HG03159 (cell line): ENCODE results near the gene P2RY11.

ENCODE experiments used
- ATAC-seq: cut with Tn5 transposase; IDR thresholded peaks from one replicate; pipeline ENCODE4 v1.9.1; 2021; ENCODE audit warnings: mild to moderate bottlenecking, moderate library complexity; ENCODE audit not compliant: unreplicated experiment

P2RY11 gene

DNA sequence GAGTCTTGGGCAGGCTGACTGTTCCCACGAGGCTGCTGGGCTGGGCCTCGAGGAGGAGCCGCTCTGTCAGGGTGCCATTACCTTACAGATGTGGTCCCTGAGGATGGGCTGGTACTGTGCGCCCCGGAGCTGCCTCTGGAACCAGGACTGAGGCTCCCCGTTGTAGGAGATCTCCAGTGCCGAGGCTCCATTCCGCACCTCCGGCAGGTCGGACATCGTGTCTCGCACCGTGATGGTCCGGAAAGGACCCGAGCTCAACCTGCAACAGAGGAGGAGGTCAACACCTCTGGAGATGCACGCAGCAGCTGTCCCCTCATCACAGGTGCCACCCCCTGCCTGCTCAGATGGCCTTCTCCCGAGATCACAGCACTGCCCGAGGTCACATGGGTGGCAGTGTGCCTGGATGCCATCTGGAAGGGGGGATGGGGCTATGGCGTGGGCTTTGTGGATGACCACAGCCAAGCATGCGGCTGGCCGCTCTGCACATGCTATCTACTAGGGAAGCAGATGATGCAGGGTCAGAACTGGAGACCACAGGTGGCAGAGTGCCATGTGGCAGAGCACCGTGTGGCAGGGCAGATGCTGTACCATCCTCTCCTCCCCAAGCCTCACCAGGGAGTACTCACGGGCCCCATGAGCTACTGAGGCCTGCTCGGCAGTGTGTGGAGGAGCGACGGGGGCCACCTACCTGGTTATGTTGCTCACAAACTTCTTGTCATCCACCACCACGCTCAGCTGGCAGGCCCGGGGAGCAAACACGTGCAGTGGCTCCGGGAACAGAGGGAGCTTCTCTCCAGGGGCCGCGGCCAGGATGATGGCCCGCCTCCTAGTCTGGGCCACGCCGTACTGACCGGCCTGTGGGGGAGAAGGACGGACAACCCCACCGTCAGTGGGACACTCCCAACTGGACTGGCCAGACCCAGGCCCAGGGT lies 26.5 kb downstream of the P2RY11 start:
- ATAC-seq, result no peak

DNA sequence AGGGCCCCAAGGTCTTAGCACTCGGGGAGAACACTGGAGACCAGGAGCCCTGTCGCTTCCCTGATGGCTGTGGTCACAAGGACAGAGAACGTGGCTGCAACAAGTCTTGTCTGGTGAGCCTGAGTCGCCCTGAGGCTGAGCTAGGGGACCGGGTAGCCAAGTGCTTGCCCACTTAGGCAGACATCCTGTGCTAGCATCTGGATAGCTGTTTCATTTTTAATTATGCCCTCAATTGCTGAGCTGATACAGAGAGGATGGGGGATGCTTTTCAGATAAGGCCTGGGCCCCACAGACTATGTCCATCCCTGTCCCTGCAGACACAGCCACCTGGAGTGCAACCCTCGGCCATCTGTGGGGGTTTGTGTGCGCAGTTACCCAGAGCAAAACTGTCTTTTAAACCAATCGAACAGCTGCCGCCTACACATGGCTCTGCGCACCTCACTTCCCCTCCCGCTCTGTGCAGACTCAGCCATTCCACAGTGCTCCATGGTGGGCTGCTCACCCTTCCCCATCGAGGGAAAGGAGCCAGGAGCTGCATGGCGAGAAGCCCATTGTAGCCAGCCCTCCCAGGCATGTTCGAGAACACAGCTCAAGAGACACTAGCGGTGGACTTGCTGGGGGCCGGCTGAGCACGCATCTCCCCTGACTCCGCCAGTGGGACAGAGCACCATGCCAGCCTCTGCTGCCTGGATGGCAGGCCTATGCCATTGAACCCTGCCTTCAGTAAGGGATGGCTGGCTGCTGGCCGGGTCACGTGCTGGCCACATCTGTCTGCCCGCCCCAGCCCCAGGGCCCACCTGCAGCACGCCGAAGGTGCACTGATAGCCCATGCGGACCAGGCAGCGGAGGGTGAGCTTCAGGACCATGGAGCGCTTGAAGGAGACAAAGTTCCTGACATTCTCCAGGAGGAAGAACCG lies 27.6 kb downstream of the P2RY11 start:
- no peak for ATAC-seq

DNA sequence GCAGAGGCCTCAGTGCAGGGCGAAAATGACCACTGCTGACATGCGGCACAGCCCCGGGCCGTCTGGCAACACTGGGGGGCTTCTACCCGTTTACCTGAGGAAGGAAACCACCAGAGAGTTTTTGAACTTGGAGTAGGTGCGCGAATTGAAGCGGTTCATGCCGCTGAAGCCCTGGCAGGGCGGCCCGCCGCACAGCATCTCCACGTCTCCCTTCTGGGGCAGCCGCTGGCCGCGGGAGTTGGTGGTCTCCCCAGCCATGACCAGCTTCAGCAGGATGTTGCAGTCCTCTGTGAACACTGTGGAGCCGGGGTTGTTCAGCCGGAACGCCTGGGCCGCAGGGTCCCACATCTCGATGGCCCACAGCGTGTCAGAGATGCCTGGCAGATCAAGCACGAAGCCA lies 28.5 kb downstream of the P2RY11 start:
- no peak for ATAC-seq

DNA sequence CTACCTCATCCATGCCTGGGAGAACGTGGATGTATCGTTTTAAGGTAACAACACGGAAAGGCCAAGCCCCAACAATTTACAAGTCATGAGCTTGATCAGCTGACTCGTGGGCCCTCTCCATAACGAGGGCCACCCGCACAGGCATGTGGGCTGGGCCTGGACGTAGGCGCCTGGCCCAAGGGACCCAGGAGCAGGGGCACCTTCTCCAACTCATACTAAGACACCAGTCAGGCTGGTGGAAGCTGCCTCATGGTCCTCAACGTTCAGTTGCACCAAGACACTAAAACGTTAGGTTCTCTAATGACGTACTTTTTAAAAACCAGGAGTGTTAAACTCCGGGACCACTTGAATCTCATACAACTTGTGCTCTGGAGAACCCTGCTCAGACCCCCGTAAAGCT lies 30.0 kb downstream of the P2RY11 start:
- no peak for ATAC-seq

DNA sequence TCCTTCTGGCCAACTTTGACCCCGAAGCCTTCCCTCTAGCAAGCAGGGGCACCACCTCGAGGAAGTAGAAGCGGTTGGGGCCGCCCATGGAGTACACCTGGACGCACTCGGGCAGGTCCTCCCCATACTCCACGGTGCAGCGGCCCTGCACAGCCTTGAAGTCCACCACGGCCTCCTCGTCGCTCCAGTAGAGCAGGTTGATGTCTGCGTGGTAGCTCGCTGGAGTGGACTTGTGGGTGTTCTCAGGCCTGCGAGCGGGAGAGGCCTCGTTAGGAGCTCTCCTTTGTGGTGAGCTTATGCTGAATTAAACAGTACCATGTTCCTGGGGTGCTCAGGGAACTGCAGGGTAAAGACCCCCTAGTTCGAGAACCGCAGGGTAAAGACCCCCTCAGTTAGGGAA lies 30.5 kb downstream of the P2RY11 start:
- no peak for ATAC-seq

DNA sequence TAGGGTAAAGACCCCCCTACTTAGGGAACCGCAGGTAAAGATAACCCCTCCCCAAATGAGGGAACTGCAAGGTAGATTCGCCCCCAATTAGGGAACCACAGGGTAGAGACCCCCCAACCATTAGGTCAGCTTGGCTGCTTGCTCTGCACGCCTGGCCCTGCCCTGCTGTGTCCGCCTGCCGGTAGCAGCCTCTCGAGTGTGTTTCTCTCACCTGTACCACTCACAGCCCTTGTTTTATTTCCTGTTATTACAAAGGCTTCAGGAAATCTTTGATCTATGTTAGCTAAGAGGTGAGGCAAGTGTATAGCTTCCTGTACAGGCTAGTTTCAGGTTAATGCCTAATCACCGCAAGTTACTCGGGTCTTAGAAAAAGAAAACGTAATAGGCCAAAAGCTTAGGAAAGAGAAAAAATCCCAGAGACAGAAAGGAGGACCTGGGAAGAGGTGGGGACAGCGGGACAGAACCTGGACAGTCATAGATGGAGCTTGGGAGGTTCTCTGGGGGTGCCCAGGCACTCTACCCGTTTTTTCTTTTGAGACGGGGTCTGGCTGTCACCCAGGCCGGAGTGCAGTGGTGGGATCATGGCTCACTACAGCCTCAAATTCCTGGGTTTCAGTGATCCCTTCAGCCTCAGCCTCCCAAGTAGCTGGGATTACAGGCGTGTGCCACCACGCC lies 31.3 kb downstream of the P2RY11 start:
- ATAC-seq, result no peak

DNA sequence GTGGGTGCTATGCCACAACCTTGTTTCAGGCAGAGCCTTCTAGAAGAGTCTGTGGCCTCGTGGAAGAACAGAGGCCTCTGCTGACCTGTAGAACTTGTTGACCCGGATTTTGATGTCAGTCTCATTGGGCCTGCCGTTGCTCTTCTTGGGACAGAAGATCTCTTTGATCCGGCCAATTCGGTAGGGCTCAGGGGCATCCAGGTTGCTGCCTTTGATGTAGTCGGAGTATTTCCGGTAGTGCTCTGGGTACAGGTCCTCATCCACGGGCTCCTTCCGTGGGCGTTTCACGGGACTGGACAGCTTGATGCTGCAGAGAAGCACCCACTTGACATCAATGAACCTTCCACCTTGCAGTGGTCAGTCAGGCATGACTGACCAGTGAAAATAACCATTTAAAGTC lies 32.2 kb downstream of the P2RY11 start:
- no peak for ATAC-seq

DNA sequence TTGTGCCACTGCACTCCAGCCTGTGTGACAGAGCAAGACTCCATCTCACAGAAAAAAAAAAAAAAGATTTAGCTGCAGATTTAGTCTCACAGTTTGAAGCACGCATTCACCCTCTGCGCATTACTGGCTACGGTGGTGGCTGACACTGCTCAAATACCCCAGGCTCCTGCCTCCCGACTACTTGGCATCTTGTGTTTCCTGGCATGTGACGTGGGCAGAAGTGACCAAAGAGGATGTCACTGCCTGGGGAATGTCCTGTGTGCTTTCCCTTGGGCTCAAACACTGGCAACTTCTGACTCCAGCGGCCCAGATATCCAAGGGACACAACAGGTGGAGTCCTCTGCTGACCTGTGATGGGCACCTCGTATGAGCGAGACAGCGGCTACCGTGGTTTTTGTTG lies 32.9 kb downstream of the P2RY11 start:
- ATAC-seq, result no peak

DNA sequence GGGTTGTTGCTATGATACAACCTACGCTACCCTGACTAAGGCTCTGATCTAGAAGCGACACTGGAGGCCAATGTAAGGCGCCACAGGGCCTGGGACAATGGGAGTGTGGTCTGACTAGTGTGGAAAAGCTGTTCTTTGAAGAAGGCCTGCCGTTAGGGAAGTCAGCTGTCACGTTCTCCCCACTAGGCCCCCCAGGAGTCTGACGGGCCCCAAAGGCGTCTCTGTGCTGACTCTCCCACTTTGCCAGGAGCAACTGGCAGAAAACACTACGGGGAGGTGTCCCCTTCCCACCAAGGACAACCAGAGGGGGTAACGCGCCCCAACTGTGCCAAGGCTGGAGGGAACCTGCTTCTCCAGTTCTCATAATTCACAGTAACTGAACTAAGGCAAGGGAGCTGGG lies 33.5 kb downstream of the P2RY11 start:
- no peak for ATAC-seq

DNA sequence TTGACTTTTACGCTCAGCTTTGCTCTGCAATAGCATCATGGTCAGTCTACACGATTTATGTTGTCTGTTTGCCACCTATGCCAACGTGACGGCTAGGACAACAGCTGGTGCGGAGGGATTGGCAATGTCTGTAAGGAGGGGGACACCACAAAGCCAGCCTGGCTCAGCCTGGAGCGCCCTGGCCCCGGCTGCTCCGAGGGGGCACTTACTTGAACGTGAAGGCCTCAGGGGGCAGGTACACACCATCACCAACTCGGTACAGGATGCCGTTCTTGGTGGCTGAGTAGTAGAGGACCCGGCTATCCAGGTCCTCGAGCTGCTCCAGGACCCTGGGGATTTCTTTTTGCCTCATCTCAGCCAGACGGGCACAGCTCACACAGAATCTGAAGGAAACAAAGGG lies 34.6 kb downstream of the P2RY11 start:
- no peak for ATAC-seq

DNA sequence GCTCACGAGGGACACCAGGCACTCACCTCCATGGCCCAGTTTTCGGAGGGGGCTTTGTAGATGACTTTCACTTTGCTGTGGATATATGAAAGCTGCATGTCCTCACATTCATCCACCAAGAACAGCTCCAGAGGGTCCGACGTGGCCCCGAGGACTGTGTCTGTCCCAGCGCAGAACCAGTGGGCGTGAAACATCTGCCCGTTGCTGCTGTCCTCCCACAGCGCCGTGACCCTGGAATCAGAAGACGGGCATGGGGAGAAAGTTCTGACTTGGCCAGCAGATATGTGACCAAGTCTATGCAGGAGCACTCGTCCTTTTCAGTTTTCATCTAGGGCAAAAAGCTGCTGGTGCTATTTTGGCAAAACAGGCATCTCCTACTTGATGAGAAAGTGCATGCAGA lies 37.9 kb downstream of the P2RY11 start:
- no peak for ATAC-seq

DNA sequence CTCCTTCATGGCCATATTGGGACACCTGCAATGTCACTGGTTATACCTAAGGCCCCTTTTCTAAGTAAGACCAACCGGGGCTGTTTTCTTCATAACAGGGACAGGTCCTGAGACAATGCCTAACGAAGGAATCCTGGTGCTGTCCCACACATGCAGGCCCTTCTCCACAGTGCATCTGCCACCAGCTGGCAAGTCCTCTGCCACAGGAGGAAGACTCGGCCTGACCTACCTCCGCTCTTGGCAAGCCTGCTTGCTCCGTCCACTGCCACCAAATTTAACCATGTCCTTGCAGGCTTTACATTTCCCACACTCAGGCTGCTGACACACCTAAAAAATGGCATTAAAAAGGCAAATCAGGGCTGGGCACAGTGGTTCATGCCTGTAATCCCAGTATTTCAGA lies 40.0 kb downstream of the P2RY11 start:
- no peak for ATAC-seq

DNA sequence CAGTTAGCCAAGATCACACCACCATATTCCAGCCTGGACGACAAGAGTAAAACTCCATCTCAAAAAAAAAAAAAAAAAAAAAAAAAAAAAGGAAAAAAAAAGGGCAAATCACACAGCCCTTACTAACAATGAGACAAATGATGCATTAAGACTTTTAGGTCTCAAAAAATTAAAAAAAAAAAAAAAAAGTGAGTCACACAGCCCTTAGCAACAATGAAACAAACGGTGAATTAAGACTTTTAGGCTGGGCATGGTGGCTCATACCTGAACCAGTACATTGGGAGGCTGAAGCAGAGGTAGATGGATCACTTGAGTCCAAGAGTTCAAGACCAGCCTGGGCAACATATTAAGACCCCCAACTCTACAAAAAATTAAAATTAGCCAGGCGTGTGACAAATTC lies 40.6 kb downstream of the P2RY11 start:
- no peak for ATAC-seq

DNA sequence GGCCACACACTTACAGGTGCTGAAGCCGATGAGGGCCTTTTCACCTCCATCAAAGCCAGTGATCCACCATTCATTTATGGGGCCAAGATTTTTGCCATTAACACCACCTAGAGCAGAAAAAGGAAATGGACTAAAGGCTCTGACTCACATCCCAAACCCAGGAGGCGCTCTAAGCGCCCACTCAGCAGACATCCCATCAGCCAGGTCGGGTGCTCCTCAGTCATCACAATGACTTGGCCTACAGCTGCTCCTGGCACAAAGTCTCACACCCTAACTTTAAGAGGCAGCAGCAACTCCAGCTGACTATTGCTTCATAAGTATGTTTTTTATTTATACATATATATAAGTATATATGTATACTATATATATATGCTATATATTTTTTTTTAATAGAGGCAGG lies 44.3 kb downstream of the P2RY11 start:
- ATAC-seq, result no peak

DNA sequence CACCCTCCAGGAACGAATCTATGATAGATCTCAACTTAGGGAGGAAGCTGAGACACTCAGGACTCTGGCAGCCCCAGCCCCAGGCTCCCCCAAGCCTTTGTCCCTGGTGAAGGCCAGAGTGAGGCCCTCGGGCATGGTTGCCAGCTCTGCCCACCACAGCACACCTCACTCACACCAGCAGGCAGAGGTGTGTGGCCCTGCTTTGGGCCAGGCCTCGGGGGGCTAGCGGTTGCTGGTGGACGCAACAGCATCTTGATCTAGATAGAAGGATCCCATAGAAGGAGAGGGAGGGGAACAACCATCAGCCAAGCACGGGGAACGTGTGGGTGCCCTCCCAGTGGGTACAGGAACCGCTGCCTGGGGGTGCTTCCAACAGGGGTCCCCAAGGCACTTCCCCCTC lies 46.6 kb downstream of the P2RY11 start:
- no peak for ATAC-seq

DNA sequence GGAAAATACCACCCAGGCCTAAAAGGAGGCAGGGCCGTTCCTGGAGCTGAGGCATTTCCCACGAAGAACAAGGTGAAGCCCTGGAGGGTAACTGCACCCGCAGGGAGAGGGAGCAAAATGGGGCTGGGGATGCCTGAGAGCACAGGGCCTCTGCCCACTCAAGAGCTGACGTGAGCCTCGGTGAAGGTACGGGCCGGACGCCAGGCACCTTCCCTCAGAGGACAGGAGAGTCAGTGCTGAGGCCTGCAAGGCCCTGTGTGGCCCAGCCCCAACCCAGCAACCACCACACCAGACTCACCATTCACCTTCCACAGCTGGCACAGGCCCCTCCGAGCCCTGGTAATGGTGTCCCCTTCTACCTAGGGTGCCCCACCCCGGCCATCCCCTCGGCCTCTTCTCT lies 47.0 kb downstream of the P2RY11 start:
- ATAC-seq, result no peak

DNA sequence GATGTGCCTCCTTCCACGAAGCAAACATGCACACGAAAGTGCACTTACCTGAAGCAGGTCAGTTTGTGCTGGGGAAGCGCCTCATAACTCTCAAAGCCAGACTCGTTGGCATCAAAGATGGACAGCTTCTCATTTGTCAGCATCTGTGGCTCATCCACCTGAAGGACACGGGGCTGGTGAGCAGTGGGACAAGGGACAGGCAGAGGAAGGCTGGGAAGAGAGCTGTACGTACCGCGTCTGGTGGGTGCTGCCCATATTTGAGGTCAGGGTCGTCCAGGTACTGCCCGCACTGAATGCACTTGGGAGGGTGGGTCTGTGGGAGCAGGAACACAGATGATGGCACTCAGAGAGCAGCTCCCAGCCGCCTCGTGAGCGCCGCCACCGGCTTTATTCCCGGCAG lies 48.1 kb downstream of the P2RY11 start:
- no peak for ATAC-seq

DNA sequence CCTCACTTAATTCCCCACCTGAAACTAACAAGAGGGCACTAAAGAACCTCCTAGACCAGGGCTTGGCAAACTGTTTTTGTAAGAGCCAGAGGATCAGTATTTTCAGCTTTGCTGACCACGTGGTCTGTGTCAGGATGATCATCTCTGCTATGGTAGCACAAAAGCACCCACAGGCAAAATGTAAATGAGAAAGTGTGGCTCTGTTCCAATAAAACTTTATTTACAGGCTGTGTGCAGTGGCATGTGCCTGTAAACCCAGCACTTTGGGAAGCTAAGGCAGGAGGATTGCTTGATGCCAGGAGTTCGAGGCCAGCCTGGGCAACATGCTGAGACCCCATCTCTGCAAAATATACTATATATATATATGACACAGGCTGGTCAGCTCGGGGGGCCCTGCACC lies 52.0 kb downstream of the P2RY11 start:
- ATAC-seq, result no peak
